Dermis lymphatic vessel endothelial cell (primary cell): ENCODE data around the gene SLX4IP. TPM values are rescaled to one million over a fixed set of nuclear protein-coding genes. Genes with fewer than 3 reads are reported as not detected.

ENCODE experiments used
- total RNA-seq: library from RNA; depleted of rRNA; stranded (reverse); fragments of >200 nt; gene quantifications from 2 replicates; pipeline ENCODE4 v1.2.1, GENCODE V29; 2014

SLX4IP gene
- 2.2 and 3.2 TPM in 2 replicates for total RNA-seq

DNA sequence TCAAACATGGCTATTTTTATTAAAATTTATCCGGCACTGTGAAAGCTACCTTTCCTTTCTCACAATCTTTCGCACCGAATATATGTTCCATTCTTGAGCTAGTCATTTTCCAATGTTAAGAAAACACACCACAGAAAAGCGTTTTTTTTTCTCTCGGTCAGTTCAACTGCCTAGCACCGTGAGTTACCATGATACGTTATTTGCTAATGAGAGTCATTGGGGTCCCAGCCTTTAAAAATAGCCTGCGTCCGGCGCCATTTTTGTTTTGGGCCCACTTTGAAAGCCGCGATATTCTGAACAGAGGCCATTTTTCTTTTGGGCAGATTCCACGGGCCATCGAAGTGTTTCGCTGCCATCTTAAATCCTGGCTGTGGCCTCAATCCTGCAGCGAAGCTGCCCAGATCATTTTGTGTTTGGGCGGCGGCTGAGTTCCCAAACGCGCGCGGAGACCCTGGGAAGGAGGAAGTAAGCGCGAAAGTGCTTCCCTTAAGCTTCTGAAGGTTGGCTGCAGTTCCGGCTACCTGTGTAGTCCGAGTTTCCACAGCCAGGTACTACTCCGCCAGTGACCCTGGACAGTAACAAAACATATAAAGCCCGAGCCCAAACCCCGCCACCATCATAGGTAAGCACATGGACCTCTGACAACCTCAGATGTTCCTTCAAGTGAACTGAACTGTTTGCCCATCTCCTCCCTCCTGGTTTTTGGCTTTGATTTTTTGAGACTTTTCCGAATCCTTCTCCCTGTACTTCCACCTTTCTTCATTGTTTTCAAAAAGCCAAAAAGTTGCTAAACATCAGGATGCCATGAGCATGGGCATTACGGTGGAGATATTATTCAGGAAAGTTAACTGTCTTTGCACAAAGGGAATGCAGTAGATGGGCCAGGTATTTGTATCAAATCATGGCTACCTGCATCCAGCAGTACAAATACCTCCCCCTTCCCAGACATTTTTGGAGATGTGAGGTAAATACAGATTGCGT lies at the start of gene SLX4IP:
Gene SLX4IP (plus strand): TSS at position 474 of the 981 bp plus-strand sequence. CDS start 22,900 bp downstream, outside the sequence.

DNA sequence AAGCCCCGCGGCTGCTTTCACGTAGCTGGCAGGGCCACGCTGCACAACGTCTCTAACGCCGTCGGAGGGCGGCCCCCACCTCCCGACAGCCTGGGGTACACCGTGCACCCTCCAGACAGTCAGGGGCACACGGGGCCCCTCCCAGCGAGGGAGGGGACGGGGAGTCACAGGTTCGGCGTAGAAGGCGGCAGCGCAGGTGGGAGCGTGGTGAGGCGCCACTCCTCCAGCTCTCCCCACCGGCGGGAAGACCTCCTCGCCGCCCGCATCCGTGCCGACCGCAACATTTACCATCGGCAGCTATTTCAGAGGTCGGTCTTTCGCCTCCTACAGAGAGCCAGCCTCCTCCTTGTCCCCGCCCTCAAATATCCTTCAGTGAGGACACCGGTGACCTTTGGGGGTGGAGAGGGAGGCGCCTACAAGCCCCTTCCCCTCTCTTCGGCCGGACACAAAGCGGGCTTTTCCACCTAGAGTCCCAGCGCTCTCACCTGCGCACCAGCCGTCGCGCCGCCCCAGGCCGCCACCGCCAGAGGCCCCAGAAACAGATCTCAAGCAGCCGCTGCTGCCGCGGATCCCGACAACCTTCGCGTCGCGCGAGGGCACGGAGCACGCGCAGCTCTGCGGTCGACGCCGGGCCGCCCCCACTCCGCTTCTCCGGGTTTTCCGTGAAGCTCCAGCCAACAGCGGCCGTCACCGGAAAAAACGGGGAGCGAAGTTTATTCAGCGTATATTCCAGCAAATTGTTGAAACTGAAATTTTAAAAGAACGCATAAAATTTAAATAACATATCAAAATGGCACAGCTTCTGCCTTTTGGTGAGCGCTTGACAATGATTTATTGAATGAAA lies 1.3 kb upstream of the SLX4IP start, which contains the start of gene MKKS:
Gene MKKS (minus strand): TSS at position 600 of the 844 bp plus-strand sequence. CDS start 20,708 bp downstream, outside the sequence.

DNA sequence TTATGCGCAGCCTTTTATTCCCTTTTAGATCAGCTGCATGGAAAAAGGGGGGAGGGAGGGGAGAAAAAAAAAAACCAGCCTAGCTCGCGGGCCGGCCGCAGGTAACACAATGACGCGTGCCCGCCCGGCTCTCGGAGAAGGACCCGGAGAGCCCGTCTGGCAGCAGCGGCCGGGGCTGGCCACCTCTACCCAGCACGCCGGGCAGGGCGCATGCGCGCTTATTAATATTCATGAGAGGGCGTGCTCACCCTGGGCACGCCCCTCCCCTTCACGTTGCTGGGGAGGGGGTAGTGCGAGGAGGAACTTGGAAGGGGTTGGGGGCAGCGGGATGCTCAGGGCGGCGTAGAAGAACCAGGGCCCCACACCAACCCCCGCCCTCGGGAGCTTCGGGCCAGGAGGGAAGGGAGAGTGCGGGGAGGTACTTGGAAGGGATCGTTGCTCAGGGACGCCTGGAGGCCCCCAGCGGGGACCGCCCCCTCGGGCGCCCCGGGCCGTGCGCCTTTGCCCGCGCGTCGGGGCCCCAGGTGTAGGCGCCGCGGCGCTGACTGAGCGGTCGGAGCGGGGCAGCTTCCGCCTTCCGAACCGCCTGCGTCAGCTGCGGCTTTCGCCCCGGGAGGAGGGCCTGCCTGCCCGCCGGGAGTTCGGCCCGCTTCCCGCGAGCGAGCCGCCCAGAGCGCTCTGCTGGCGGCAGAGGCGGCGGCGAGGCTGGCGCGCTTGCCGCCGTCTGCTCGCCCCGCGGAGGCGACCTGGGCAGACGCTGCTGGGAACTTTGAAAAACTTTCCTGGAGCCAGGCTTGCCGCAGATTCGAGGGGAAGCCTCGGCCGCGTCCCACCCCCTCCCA lies 239.0 kb downstream of the SLX4IP start, which contains the start of gene JAG1:
Gene JAG1 (minus strand): TSS at position 158 of the 842 bp plus-strand sequence. CDS start 469 bp downstream, outside the sequence.

Other genes starting within 250 kb of the SLX4IP start
- gene SNAP25, start 216.5 kb upstream of the SLX4IP start, total RNA-seq: not detected in 2 replicates
- gene MKKS, start 1.1 kb upstream of the SLX4IP start, total RNA-seq: 4.2 and 4.6 TPM in 2 replicates
- 94.2 and 94.3 TPM in 2 replicates for gene JAG1, start 238.7 kb downstream of the SLX4IP start, total RNA-seq